Body of pancreas (tissue), 4 donors: Measurements from ENCODE around the gene COL18A1.

Source experiments
- POLR2A ChIP-seq, 3 donors: fragments of 450-650 bp; IDR thresholded peaks; one replicate each; pipeline ENCODE4 v1.6.1; 2016; ENCODE audit warnings: antibody characterized with exemption in 3 of 3, mild to moderate bottlenecking in 2 of 3
- TF ChIP-seq, protein P1 (sequence below), 7 experiments: fragments of 450-650 bp in 4 of 7; fragments of 200-600 bp in 3 of 7; sonication (generic) in 3 of 7; IDR thresholded peaks; one replicate each; pipeline ENCODE4 v1.5.1; 2016 to 2019; ENCODE audit warnings: antibody characterized with exemption in 7 of 7

DNA sequence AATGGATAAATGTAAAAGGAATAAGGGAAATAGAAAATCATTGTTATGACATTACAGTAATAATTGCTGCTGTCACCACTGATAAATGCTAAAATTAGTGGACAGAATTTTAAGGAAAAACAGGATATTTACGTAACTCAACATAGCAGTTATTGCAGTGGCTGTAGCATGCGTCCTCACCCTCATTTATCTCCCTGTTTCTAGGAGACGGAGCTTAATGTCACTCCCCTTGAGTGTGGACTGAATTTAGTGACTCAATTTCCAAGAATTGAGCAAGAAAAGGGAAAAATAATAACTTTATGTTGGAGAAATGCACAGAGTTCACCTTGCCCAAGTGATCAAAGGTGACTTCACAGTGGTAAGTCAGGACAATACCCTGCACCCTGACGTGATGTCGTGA, 33.3 kb upstream of the COL18A1 start:
- TF ChIP-seq, protein P1, sequence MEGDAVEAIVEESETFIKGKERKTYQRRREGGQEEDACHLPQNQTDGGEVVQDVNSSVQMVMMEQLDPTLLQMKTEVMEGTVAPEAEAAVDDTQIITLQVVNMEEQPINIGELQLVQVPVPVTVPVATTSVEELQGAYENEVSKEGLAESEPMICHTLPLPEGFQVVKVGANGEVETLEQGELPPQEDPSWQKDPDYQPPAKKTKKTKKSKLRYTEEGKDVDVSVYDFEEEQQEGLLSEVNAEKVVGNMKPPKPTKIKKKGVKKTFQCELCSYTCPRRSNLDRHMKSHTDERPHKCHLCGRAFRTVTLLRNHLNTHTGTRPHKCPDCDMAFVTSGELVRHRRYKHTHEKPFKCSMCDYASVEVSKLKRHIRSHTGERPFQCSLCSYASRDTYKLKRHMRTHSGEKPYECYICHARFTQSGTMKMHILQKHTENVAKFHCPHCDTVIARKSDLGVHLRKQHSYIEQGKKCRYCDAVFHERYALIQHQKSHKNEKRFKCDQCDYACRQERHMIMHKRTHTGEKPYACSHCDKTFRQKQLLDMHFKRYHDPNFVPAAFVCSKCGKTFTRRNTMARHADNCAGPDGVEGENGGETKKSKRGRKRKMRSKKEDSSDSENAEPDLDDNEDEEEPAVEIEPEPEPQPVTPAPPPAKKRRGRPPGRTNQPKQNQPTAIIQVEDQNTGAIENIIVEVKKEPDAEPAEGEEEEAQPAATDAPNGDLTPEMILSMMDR (IDR thresholded peaks at IDR 0.05) = no peak
- TF ChIP-seq POLR2A (IDR thresholded peaks at IDR 0.05) = no peak
